Ascending aorta (tissue), 2 donors: Measurements from ENCODE around the gene TMEM131L. TPM values are rescaled to one million over a fixed set of nuclear protein-coding genes. Genes with fewer than 3 reads are reported as not detected.
"Not testable (repeated sequence)": the region's sequence is repeated elsewhere in the genome, so short reads cannot be mapped to it uniquely, and the experiment has no call there.

Experiments
- DNase-seq, 2 donors: peaks; one replicate each; pipeline ENCODE4 v3.0.0-alpha.2; 2019; ENCODE audit warnings: low spot score in 2 of 2
- H3K27ac ChIP-seq, 2 donors: fragments of 200-600 bp; sonication (generic); one replicate each; pipeline ENCODE4 v1.5.1; 2016 to 2017; ENCODE audit warnings: mild to moderate bottlenecking in 1 of 2
- H3K27me3 ChIP-seq: fragments of 200-600 bp; sonication (generic); one replicate; pipeline ENCODE4 v1.5.1; 2017
- H3K36me3 ChIP-seq, 2 donors: fragments of 200-600 bp; sonication (generic); one replicate each; pipeline ENCODE4 v1.5.1; 2016
- H3K4me1 ChIP-seq, 2 donors: fragments of 200-600 bp; sonication (generic); one replicate each; pipeline ENCODE4 v1.5.1; 2016 to 2017; ENCODE audit warnings: mild to moderate bottlenecking in 1 of 2
- H3K4me3 ChIP-seq, 2 donors: fragments of 200-600 bp; sonication (generic); one replicate each; pipeline ENCODE4 v1.5.1; 2016 to 2017; ENCODE audit warnings: mild to moderate bottlenecking in 1 of 2
- H3K9me3 ChIP-seq, 2 donors: fragments of 200-600 bp; sonication (generic); one replicate each; pipeline ENCODE4 v1.5.1; 2016
- intact Hi-C: fragments of 100-400 bp; cut with DNase I; formaldehyde crosslinking; loops from one replicate; pipeline ENCODE4 v1.15.1; 2023
- total RNA-seq: library from RNA; depleted of rRNA; stranded (reverse); fragments of >200 nt; gene quantifications from one replicate; pipeline ENCODE4 v1.1.0, GENCODE V29; 2016
- TF ChIP-seq, protein P1 (sequence below), 3 experiments: fragments of 200-600 bp in 2 of 3; fragments of 450-650 bp in 1 of 3; sonication (generic) in 2 of 3; IDR thresholded peaks; one replicate each; pipeline ENCODE4 v1.5.1; 2016 to 2019; ENCODE audit warnings: antibody characterized with exemption in 3 of 3, mild to moderate bottlenecking in 1 of 3, moderate library complexity in 1 of 3

Gene TMEM131L
- total RNA-seq, 1 donor from 2014 or later: 6.9 TPM

DNA sequence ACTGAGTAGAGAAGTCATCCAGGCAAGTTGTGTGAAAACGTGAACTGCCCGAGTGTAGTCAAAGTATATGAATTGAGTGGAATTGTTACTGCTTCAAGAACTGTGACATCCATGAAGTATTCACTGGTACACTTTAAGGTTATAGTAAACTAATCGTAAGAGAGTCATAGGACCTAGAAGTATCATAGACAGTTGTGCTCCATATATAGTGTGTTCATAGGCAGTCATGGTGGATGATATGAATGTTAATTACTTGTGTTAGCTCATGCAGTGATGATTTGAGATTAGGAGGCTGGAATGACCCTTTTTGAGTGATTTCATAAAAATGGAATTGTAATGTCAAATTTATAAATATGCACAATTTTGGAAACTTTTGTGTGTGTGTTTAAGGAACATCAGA is 136.6 kb downstream of the TMEM131L start:
- H3K4me3 ChIP-seq: no peak overlapping the region
- H3K27ac ChIP-seq: no peak overlapping the region
- intact Hi-C loops: no loop called here
- no peaks in the 10 kb centered on the region for H3K9me3 ChIP-seq
- H3K36me3 ChIP-seq: peaks cover 19 to 49% of the 10 kb centered on the region in 2 donors
- no peak for DNase-seq
- no peaks in the 10 kb centered on the region for H3K4me1 ChIP-seq
- H3K27me3 ChIP-seq: no peaks in the 10 kb centered on the region
- TF ChIP-seq, protein P1, sequence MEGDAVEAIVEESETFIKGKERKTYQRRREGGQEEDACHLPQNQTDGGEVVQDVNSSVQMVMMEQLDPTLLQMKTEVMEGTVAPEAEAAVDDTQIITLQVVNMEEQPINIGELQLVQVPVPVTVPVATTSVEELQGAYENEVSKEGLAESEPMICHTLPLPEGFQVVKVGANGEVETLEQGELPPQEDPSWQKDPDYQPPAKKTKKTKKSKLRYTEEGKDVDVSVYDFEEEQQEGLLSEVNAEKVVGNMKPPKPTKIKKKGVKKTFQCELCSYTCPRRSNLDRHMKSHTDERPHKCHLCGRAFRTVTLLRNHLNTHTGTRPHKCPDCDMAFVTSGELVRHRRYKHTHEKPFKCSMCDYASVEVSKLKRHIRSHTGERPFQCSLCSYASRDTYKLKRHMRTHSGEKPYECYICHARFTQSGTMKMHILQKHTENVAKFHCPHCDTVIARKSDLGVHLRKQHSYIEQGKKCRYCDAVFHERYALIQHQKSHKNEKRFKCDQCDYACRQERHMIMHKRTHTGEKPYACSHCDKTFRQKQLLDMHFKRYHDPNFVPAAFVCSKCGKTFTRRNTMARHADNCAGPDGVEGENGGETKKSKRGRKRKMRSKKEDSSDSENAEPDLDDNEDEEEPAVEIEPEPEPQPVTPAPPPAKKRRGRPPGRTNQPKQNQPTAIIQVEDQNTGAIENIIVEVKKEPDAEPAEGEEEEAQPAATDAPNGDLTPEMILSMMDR (IDR thresholded peaks at IDR 0.05): no peak

DNA sequence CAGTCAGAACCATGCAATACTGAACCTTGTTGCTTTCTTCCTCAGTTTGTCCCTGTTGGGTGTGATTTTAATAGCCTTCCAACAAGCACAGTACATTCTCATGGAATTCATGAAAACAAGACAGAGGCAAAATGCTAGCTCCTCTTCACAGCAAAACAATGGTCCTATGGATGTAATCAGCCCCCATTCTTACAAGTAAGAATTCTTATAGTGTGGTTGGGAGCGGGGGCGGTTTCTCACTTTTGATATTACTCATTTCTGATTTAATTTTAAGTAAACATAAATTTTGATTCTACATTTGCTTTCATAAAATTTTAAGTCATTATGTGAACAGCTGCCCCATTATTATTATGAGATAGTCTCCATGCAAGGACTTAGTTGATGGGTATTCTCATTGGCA is 137.1 kb downstream of the TMEM131L start:
- H3K27me3 ChIP-seq: no peaks in the 10 kb centered on the region
- H3K4me1 ChIP-seq: no peaks in the 10 kb centered on the region
- H3K27ac ChIP-seq: no peak overlapping the region
- peaks cover 19 to 45% of the 10 kb centered on the region in 2 donors for H3K36me3 ChIP-seq
- H3K4me3 ChIP-seq: no peak overlapping the region
- H3K9me3 ChIP-seq: no peaks in the 10 kb centered on the region
- no peak for DNase-seq
- TF ChIP-seq, protein P1 (IDR thresholded peaks at IDR 0.05): no peak
- intact Hi-C loops: no loop called here

DNA sequence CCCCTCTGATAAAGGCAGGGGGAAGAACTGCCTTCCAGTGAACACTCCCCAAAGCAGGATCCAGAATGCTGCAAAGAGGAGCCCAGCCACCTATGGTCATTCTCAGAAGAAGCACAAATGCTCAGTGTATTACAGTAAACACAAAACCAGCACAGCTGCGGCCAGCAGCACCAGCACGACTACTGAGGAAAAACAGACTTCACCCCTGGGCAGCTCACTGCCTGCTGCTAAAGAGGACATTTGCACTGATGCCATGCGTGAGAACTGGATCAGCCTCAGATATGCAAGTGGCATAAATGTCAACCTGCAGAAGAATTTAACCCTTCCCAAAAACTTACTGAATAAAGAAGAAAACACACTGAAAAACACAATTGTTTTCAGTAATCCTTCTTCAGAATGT is 137.7 kb downstream of the TMEM131L start:
- H3K4me1 ChIP-seq: no peaks in the 10 kb centered on the region
- no peak overlapping the region for H3K27ac ChIP-seq
- no peak for DNase-seq
- H3K27me3 ChIP-seq: no peaks in the 10 kb centered on the region
- TF ChIP-seq, protein P1 (IDR thresholded peaks at IDR 0.05): no peak
- peaks cover 19 to 40% of the 10 kb centered on the region in 2 donors for H3K36me3 ChIP-seq
- H3K4me3 ChIP-seq: no peak overlapping the region
- H3K9me3 ChIP-seq: no peaks in the 10 kb centered on the region
- intact Hi-C loops: no loop called here

GRCh38 chr4:153609070-153609469 is 142.9 kb downstream of the TMEM131L start:
- H3K27me3 ChIP-seq, H3K9me3 ChIP-seq, intact Hi-C loops, DNase-seq, H3K4me1 ChIP-seq, H3K27ac ChIP-seq, H3K4me3 ChIP-seq: not testable (repeated sequence)
- peaks cover 17 to 30% of the 10 kb centered on the region in 2 donors for H3K36me3 ChIP-seq

- no peak overlapping the region for H3K27ac ChIP-seq
These were observed 144.6 kb downstream of the TMEM131L start for GRCh38 chr4:153610623-153611376.

GRCh38 chr4:153611679-153612078 is 145.5 kb downstream of the TMEM131L start:
- intact Hi-C loops: no loop called here
- Histone ChIP-seq H3K36me3 (peaks cover 5 to 22% of the 10 kb centered on the region in 2 donors), H3K4me1 (no peaks in the 10 kb centered on the region)

More at GRCh38 chr4:153610623-153611376, 144.6 kb downstream of the TMEM131L start:
- Histone ChIP-seq H3K4me1 (no peaks in the 10 kb centered on the region), H3K36me3 (peaks cover 5 to 25% of the 10 kb centered on the region in 2 donors), H3K9me3 (no peaks in the 10 kb centered on the region), H3K27me3 (no peaks in the 10 kb centered on the region), H3K4me3 (no peak overlapping the region)
- no peak for DNase-seq
- intact Hi-C loops: no loop called here
- TF ChIP-seq, protein P1 (IDR thresholded peaks at IDR 0.05): no peak

More at GRCh38 chr4:153611679-153612078, 145.5 kb downstream of the TMEM131L start:
- Histone ChIP-seq H3K27me3 (no peaks in the 10 kb centered on the region), H3K9me3 (no peaks in the 10 kb centered on the region), H3K27ac (no peak overlapping the region), H3K4me3 (no peak overlapping the region)
- DNase-seq: no peak
- TF ChIP-seq, protein P1 (IDR thresholded peaks at IDR 0.05): no peak
